ENCODE measurements around the gene MAPK13.

GRCh38 chr6:36113703-36114102 lies 16.6 kb upstream of the MAPK13 start:
- no peak for TF ChIP-seq POLR2A (IDR thresholded peaks at IDR 0.05; ENCODE audit: low read depth, low read length)
- TF ChIP-seq POLR2AphosphoS5 (IDR thresholded peaks at IDR 0.05; ENCODE audit: low read depth, low read length), result no peak

All from GM12892 (cell line).